HG03521 (cell line): ENCODE data around the gene TESK2.
"Not testable (repeated sequence)": the region's sequence is repeated elsewhere in the genome, so short reads cannot be mapped to it uniquely, and the experiment has no call there.

Experiments used
- ATAC-seq: cut with Tn5 transposase; IDR thresholded peaks from one replicate; pipeline ENCODE4 v1.9.1; 2021; ENCODE audit warnings: mild to moderate bottlenecking, moderate library complexity; ENCODE audit not compliant: unreplicated experiment

TESK2 gene

GRCh38 chr1:45477646-45478045 is 13.3 kb downstream of the TESK2 start:
- no peak for ATAC-seq

DNA sequence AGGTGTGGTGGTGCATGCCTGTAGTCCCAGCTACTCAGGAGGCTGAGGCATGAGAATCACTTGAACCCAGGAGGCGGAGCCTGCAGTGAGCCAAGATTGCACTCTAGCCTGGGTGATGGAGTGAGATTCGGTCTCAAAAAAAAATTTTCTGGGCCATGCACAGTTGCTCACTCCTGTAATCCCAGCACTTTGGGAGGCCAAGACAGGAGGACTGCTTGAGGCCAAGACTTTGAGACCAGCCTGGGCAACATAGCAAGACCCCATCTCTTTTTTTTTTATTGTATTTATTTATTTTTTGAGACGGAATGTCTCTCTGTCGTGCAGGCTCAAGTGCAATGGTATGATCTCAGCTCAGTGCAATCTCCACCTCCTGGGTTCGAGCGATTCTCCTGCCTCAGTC is 16.8 kb downstream of the TESK2 start:
- not testable (repeated sequence) for ATAC-seq

DNA sequence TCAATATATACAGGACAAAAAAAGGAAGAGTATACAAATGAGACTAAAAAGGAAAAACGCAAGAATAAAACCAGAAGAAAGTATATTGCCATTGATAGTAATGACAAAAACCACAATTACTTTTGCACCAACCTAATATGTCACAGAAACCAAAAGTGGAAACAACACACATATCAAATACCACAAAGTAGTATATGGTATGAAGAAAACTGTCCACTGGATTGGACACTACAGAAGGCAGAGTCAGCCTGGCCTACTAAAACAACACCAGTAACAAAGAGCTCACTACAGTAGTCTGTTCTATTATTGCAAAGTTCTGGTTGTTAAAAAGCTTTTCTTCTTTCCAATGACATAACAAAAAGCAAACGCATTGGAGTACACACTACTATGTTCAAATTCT is 17.7 kb downstream of the TESK2 start:
- no peak for ATAC-seq

GRCh38 chr1:45470306-45470798 is 20.6 kb downstream of the TESK2 start:
- no peak for ATAC-seq

GRCh38 chr1:45467353-45467752 is 23.6 kb downstream of the TESK2 start:
- ATAC-seq: not testable (repeated sequence)

GRCh38 chr1:45465277-45465676 is 25.7 kb downstream of the TESK2 start:
- ATAC-seq: no peak

DNA sequence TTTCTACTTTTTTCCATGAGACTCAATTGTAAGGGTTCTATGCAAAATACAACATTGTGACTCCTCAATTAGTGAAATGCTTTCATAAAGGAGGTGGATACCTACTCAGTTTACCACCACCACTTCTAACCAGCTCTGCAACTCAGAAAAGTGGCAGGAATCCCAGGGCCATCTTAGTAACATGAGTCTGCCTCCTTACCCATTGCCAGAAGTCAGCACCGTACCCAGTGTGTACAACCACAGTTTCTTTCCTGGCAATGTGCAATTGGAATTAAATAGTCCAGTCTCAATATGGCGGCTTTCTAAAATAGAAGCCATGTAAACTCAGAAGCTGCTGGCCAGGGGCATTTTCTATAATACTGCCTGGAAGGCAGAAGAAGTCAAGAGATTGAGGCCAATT is 32.1 kb downstream of the TESK2 start:
- ATAC-seq: no peak

- ATAC-seq: no peak
These were observed 34.4 kb downstream of the TESK2 start for GRCh38 chr1:45456531-45456930.

GRCh38 chr1:45455162-45455561 is 35.8 kb downstream of the TESK2 start:
- no peak for ATAC-seq

DNA sequence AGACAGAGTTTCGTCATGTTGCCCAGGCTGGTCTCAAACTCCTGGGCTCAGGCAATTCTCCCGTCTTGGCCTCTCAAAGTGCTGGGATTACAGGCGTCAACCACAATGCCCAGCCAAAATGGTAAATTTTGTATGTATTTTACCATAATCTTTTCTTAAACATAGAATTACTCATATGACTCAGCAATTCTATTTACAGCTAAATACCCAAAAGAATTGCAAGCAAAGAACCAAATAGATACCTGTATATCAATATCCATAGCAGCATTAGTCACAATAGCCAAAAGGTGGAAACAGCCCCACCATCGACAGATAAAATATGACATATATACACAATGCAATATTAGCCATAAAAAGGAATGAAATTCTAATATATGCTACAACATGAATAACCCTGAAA is 36.5 kb downstream of the TESK2 start:
- no peak for ATAC-seq

DNA sequence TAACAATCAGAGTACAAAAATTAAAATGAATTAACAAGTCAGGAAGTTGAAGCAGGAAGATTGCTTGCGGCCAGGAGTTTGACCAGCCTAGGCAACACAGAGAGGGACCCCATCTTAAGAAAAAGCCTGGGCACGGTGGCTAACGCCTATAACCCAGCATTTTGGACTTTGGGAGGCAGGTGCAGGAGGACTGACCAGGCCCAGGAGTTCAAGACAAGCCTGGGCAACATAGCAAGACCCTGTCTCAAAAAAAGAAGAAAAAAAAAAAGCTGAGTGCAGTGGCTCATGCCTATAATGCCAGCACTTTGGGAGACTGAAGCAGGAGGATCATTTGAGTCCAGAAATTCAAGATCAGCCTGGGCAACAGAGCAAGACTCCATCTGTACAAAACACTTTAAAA is 38.5 kb downstream of the TESK2 start:
- ATAC-seq: no peak

- ATAC-seq: no peak
These were observed 42.6 kb downstream of the TESK2 start for GRCh38 chr1:45448357-45448756.

GRCh38 chr1:45446950-45447672 is 43.9 kb downstream of the TESK2 start:
- no peak for ATAC-seq

DNA sequence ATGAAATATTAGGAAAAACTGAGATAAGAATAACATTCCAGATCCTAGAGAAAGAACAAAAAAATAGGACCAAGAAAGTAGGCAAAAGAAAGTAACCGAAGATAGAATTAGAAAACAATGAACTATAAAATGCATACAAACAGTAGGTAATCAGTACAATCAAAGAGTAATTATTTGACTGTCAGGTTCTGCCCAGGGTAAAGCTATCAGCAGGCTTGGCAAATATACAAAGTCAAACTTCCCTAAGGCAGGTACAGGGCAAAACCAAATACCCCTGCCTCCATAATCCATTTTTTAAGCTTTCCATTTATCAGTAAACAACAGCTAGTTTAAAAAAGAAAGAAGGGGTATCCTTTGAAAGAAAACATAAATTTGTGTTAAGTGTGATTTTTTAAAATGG is 44.4 kb downstream of the TESK2 start:
- ATAC-seq: no peak

- no peak for ATAC-seq
These were observed 46.3 kb downstream of the TESK2 start for GRCh38 chr1:45444609-45445131.

GRCh38 chr1:45443580-45444446 is 47.1 kb downstream of the TESK2 start:
- no peak for ATAC-seq

DNA sequence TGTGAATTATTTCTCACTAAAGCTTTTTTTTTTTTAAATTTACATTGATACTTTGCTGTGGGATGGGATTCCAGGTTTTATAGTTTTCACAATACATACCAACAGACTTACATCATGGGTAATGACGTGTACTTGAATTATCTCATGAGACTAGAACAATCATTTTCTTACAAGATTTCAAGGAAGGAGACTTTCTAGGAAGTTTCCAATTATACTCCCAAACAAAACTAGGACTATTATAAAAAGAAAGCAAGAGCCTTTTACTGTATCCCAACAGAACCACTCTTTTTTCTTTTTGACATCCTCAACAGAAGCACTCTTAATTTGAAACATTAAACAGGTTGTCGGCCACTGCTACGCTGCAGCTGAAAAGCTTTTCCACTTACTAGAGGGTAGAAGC is 48.7 kb downstream of the TESK2 start:
- ATAC-seq: no peak

DNA sequence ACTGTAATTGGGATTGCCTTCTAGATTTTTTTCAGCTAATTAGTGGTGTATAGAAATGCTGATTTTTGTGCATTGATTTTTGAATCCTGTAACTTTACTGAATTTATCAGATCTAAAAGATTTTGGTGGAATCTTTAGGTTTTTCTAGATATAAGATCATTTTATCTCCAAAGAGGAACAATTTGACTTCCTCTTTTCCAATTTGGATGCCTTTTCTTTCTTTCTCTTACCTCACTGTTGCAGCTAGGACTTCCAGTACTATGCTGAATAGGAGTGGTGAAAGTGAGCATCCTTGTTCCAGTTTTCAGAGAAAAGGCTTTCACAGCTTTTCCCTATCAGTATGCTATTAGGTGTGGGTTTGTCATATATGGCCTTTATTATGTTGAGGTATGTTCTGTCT is 53.6 kb downstream of the TESK2 start:
- no peak for ATAC-seq

DNA sequence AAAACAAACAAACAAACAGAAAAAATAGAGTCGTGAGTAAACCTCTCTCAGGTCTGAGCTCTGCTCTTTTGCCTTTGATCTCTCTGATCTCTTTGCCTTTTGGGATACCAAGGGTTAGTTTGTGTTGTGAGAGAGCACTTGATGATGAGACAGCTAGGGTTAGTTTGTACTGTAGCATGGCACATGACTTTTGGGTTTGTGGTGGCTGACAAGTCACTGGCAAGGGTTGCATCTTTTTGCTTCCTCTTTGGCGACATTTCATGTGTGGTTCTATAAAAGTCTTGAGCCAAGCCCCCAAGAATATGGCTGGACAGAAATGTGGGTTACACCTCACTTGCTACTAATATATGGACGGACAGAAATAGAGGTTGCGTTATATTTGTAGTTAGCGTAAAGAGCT is 60.5 kb downstream of the TESK2 start:
- ATAC-seq: no peak

DNA sequence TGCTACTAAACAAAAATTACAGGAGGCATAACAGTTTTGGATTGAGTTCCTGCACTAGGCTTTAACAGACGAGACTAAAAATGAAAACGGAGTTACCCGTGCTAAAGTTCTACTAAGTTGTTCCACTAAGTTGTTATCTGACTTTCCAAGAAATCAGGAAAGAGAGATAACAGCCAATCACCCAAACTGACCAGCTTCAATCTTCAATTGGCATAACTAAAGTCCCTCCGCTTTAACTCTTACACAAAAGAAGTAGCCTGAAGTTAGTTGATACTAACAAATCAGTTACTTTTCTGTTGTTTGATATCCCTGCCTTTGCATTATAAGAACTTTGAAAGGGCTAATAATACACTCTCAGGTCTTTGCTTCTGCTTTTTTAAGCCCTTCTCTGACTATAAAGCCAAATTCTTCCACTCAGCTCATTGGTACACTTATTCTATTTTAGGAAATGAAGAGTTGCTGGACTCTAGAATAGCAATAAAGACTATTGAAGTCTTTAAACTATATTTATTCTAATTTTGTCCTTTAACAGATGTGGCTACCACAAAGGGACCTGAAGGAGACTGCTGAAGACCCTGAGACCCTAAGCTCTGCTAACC is 61.3 kb downstream of the TESK2 start:
- ATAC-seq: no peak

- no peak for ATAC-seq
These were observed 66.9 kb downstream of the TESK2 start for GRCh38 chr1:45423906-45424678.
